ENCODE measurements around the gene ATP2C2.

ATP2C2 gene

GRCh38 chr16:84477661-84478060, 109.3 kb downstream of the ATP2C2 start:
- DNase-seq (ENCODE audit: low spot score): no peak

- peak; percentile 72 for DNase-seq (ENCODE audit: low spot score)
These were observed 110.0 kb downstream of the ATP2C2 start for GRCh38 chr16:84478172-84478947.

- no peak for DNase-seq (ENCODE audit: low spot score)
These were observed 111.5 kb downstream of the ATP2C2 start for GRCh38 chr16:84479716-84480450.

GRCh38 chr16:84481051-84481735, 112.9 kb downstream of the ATP2C2 start:
- DNase-seq (ENCODE audit: low spot score): no peak

- no peak for DNase-seq (ENCODE audit: low spot score)
These were observed 113.9 kb downstream of the ATP2C2 start for GRCh38 chr16:84482001-84482891.

GRCh38 chr16:84482951-84483881, 114.9 kb downstream of the ATP2C2 start:
- DNase-seq (ENCODE audit: low spot score): no peak

- DNase-seq (ENCODE audit: low spot score): no peak
These were observed 115.7 kb downstream of the ATP2C2 start for GRCh38 chr16:84483882-84484565.

GRCh38 chr16:84484579-84485254, 116.4 kb downstream of the ATP2C2 start:
- peak; percentile 75 for DNase-seq (ENCODE audit: low spot score)

- no peak for DNase-seq (ENCODE audit: low spot score)
These were observed 117.1 kb downstream of the ATP2C2 start for GRCh38 chr16:84485255-84486010.

- DNase-seq (ENCODE audit: low spot score): no peak
These were observed 117.8 kb downstream of the ATP2C2 start for GRCh38 chr16:84486126-84486525.

- DNase-seq (ENCODE audit: low spot score): no peak
These were observed 118.4 kb downstream of the ATP2C2 start for GRCh38 chr16:84486551-84487235.

- DNase-seq (ENCODE audit: low spot score): no peak
These were observed 119.0 kb downstream of the ATP2C2 start for GRCh38 chr16:84487358-84487757.

GRCh38 chr16:84489131-84489530, 120.8 kb downstream of the ATP2C2 start:
- DNase-seq (ENCODE audit: low spot score): no peak

GRCh38 chr16:84495506-84495905, 127.2 kb downstream of the ATP2C2 start:
- no peak for DNase-seq (ENCODE audit: low spot score)

GRCh38 chr16:84496991-84497390, 128.7 kb downstream of the ATP2C2 start:
- no peak for DNase-seq (ENCODE audit: low spot score)

GRCh38 chr16:84497418-84498222, 129.3 kb downstream of the ATP2C2 start:
- DNase-seq (ENCODE audit: low spot score): no peak

GRCh38 chr16:84498223-84498610, 129.9 kb downstream of the ATP2C2 start:
- no peak for DNase-seq (ENCODE audit: low spot score)

Measured in AG20443 (cell line).